CD4-positive, alpha-beta memory T cell (primary cell): ENCODE data around the gene RIMS4. TPM values are rescaled to one million over a fixed set of nuclear protein-coding genes. Genes with fewer than 3 reads are reported as not detected.

Source experiments
- CTCF ChIA-PET: fragments of 350-600 bp; sonication (Branson Sonifier 250); formaldehyde crosslinking; loops from one replicate; lab custom pipeline; 2021; ENCODE audit warnings: inconsistent platforms; ENCODE audit not compliant: partially characterized antibody; lab: Charles Lee
- POLR2A ChIA-PET: fragments of 350-600 bp; sonication (Branson Sonifier 250); formaldehyde crosslinking; loops from one replicate; lab custom pipeline; 2021; ENCODE audit not compliant: partially characterized antibody; lab: Charles Lee
- DNase-seq, 5 donors: peaks; one replicate each; pipeline versions ENCODE4 v3.0.0 to v3.0.0-alpha.2; 2020 to 2022; ENCODE audit warnings: mixed read lengths in 1 of 5
- H3K27ac ChIP-seq: one replicate; pipeline ENCODE4 v1.7.0; 2013; ENCODE audit warnings: low read depth, low read length
- H3K27me3 ChIP-seq: 2 replicates; pipeline ENCODE4 v1.7.0; 2013; ENCODE audit warnings: mild to moderate bottlenecking, low read length, moderate library complexity; ENCODE audit not compliant: insufficient read depth
- H3K36me3 ChIP-seq: 2 replicates; pipeline ENCODE4 v1.7.0; 2013; ENCODE audit warnings: mild to moderate bottlenecking, low read length, moderate library complexity; ENCODE audit not compliant: insufficient read depth
- H3K4me1 ChIP-seq: 2 replicates; pipeline ENCODE4 v1.7.0; 2013; ENCODE audit warnings: mild to moderate bottlenecking, low read length, moderate library complexity; ENCODE audit not compliant: insufficient read depth
- H3K4me3 ChIP-seq, 2 donors: one replicate each; pipeline ENCODE4 v1.7.0; 2013; ENCODE audit warnings: low read length in 2 of 2, mild to moderate bottlenecking in 1 of 2
- H3K9me3 ChIP-seq, 2 donors: one replicate each; pipeline ENCODE4 v1.7.0; 2013; ENCODE audit warnings: low read length in 2 of 2, control low read depth in 1 of 2; ENCODE audit not compliant: control insufficient read depth in 1 of 2
- H3K27ac Mint-ChIP-seq, 7 donors: one replicate each; pipeline ENCODE4 v1.8.0; 2020 to 2021; ENCODE audit warnings: mixed read lengths in 7 of 7, mild to moderate bottlenecking in 6 of 7, inconsistent platforms in 3 of 7, moderate library complexity in 3 of 7
- H3K27me3 Mint-ChIP-seq, 2 donors: one replicate each; pipeline ENCODE4 v1.8.0; 2020 to 2021; ENCODE audit warnings: mixed read lengths in 2 of 2
- H3K36me3 Mint-ChIP-seq, 2 donors: one replicate each; pipeline ENCODE4 v1.8.0; 2020 to 2021; ENCODE audit warnings: mixed read lengths in 2 of 2, inconsistent platforms in 1 of 2, mild to moderate bottlenecking in 1 of 2
- H3K4me1 Mint-ChIP-seq, 4 donors: one replicate each; pipeline ENCODE4 v1.8.0; 2020 to 2021; ENCODE audit warnings: mixed read lengths in 4 of 4, mild to moderate bottlenecking in 1 of 4
- H3K4me3 Mint-ChIP-seq, 8 donors: one replicate each; pipeline ENCODE4 v1.8.0; 2020 to 2021; ENCODE audit warnings: mixed read lengths in 8 of 8, mild to moderate bottlenecking in 7 of 8, moderate library complexity in 6 of 8, inconsistent platforms in 3 of 8
- H3K9me3 Mint-ChIP-seq, 8 donors: one replicate each; pipeline ENCODE4 v1.8.0; 2020 to 2021; ENCODE audit warnings: mixed read lengths in 8 of 8, mild to moderate bottlenecking in 5 of 8, inconsistent platforms in 3 of 8, moderate library complexity in 1 of 8
- intact Hi-C: fragments of 100-400 bp; cut with micrococcal nuclease; formaldehyde crosslinking; loops from one replicate; pipeline ENCODE4 v1.15.1; 2023
- polyA plus RNA-seq, 2 donors: library from polyadenylated mRNA; unstranded; fragments of 300-500 nt; fragmentation: Illumina TruSeq; gene quantifications; one replicate each; pipeline ENCODE4 v1.2.3, GENCODE V29; 2021
- total RNA-seq, 2 experiments: library from RNA; stranded (reverse); gene quantifications; one replicate each; pipeline ENCODE4 v1.2.3, GENCODE V29; 2021

The RIMS4 gene
- total and polyA plus RNA-seq, 4 experiments from 2014 or later: not detected

DNA sequence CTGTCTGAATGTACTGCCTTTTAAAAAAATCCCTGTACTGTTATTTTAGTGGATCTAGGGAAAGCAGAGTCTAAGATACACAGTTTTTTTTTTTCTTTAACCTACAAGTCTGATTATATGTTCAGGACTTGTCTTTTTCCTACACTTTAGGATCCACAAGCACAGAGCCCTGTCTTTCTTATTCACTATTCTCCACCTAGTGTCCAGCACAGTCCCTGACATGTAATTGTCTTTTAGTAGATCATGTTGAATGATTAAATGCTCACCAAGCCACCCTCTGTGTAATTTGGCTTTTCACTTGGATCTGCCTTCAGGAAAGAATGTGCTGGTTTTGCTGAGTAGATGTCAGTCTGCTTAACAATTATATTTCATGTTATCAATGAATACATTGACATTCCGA, 39.4 kb upstream of the RIMS4 start:
- Histone ChIP-seq H3K9me3 (no peaks in the 10 kb centered on the region), H3K27me3 (no peaks in the 10 kb centered on the region), H3K36me3 (no peaks in the 10 kb centered on the region), H3K4me3 (no peak overlapping the region), H3K27ac (no peak overlapping the region), H3K4me1 (no peaks in the 10 kb centered on the region)
- no peak overlapping the region for H3K27ac Mint-ChIP-seq
- H3K4me3 Mint-ChIP-seq: no peak overlapping the region
- no peaks in the 10 kb centered on the region for H3K36me3 Mint-ChIP-seq
- H3K27me3 Mint-ChIP-seq: peaks cover 6 to 24% of the 10 kb centered on the region in 2 donors
- POLR2A ChIA-PET: no interaction called here
- CTCF ChIA-PET: no interaction called here
- intact Hi-C loops: no loop called here
- H3K4me1 Mint-ChIP-seq: no peaks in the 10 kb centered on the region
- peaks cover 0 to 2% (median 0%) of the 10 kb centered on the region in 8 donors for H3K9me3 Mint-ChIP-seq
- no peak for DNase-seq

DNA sequence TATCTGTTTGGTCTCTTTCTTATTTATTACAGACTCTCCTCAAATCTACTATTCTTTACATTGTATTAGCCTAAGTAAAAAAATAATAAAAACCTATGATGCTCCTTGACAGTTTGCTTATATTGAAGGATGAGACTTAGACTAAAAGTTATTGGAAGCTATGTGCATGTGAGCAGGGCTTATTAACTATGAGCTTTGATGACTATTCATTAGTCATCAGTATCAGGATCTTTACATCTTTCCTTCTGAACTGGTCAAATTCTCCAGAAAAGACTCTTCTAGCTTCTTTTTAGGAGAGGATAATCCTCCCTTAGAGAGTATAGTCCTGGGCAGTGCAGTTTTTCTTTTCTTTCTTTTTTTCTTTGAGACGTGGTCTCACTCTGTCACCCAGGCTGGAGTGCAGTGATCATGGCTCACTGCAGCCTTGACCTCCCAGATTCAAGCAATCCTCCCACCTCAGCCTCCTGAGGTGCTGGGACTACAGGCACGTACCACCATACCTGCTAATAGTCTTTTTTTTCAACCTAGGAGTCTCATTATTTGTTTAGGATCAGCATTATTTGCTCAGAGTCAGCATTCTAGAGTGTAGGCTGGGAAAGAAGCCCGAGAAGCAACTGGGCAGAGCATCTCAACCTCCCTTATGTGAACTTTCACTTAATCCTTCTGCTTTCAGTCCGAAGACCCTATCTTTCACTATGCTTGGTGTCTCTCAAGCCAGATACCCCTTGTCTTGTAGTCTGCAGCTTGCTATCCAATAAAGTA, 38.1 kb upstream of the RIMS4 start:
- no peaks in the 10 kb centered on the region for H3K27me3 ChIP-seq
- CTCF ChIA-PET: no interaction called here
- H3K36me3 Mint-ChIP-seq: no peaks in the 10 kb centered on the region
- H3K36me3 ChIP-seq: no peaks in the 10 kb centered on the region
- no peak overlapping the region for H3K27ac Mint-ChIP-seq
- H3K4me1 Mint-ChIP-seq: no peaks in the 10 kb centered on the region
- H3K27ac ChIP-seq: no peak overlapping the region
- H3K9me3 Mint-ChIP-seq: peaks cover 0 to 2% (median 0%) of the 10 kb centered on the region in 8 donors
- no peak overlapping the region for H3K4me3 ChIP-seq
- no peaks in the 10 kb centered on the region for H3K4me1 ChIP-seq
- POLR2A ChIA-PET: no interaction called here
- intact Hi-C loops: no loop called here
- no peak for DNase-seq
- no peaks in the 10 kb centered on the region for H3K9me3 ChIP-seq
- H3K27me3 Mint-ChIP-seq: peaks cover 7 to 24% of the 10 kb centered on the region in 2 donors
- H3K4me3 Mint-ChIP-seq: no peak overlapping the region

DNA sequence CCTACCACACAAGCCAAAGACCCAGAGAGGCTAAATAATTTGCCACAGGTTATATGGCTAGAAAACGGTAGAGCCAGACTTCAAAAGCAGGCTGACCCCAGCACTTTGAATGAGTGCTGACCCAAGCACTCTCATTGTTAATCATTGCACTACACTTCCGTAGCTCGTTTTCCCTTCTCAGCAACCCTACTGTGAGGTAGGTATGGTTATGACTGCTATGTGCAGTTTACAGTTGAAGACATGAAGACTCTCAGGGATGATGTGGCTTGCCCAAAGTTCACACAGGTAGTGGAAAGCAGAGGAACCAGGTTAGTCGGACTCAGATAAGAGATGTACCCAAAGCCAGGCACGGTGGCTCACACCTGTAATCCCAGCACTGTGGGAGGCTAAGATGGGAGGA, 33.5 kb upstream of the RIMS4 start:
- Mint-ChIP-seq H3K4me1 (peaks cover 0 to 2% (median 0%) of the 10 kb centered on the region in 4 donors), H3K4me3 (no peak overlapping the region), H3K27me3 (peaks cover 19 to 31% of the 10 kb centered on the region in 2 donors), H3K9me3 (peaks cover 0 to 7% (median 3%) of the 10 kb centered on the region in 8 donors), H3K27ac (peak overlapping the region in 1 of 7 donors; percentile 14), H3K36me3 (peaks cover 0 to 4% of the 10 kb centered on the region in 2 donors)
- Histone ChIP-seq H3K36me3 (no peaks in the 10 kb centered on the region), H3K4me3 (no peak overlapping the region), H3K27ac (no peak overlapping the region), H3K27me3 (no peaks in the 10 kb centered on the region), H3K9me3 (no peaks in the 10 kb centered on the region), H3K4me1 (no peaks in the 10 kb centered on the region)
- intact Hi-C loops: no loop called here
- DNase-seq: no peak
- CTCF ChIA-PET: no interaction called here
- POLR2A ChIA-PET: no interaction called here

DNA sequence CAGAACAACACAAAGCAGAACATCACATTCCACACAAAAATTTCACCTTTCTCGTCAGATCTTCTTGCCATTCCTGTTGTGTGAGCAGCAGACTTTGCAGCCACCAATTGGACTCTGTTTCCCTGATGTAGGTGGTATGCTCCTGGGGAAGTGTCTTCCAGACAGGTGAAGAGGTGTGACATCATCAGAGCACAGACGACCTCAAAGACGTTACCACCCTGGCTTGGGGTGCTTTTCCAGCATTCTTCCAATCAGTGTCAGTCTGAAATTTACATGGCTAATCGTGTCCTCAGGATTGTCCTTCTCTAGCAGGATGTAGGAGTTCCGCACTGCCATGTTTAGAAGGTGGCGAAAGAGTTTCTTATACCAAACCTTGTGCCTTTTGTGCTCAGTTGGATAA, 31.6 kb upstream of the RIMS4 start:
- Histone ChIP-seq H3K27ac (no peak overlapping the region), H3K4me1 (no peaks in the 10 kb centered on the region), H3K27me3 (no peaks in the 10 kb centered on the region), H3K4me3 (no peak overlapping the region), H3K9me3 (no peaks in the 10 kb centered on the region), H3K36me3 (no peaks in the 10 kb centered on the region)
- Mint-ChIP-seq H3K36me3 (peaks cover 0 to 4% of the 10 kb centered on the region in 2 donors), H3K4me1 (peaks cover 0 to 2% (median 0%) of the 10 kb centered on the region in 4 donors), H3K27ac (no peak overlapping the region), H3K4me3 (no peak overlapping the region), H3K9me3 (peaks cover 0 to 9% (median 3%) of the 10 kb centered on the region in 8 donors), H3K27me3 (peaks cover 19 to 26% of the 10 kb centered on the region in 2 donors)
- DNase-seq: no peak
- POLR2A ChIA-PET: no interaction called here
- intact Hi-C loops: no loop called here
- CTCF ChIA-PET: no interaction called here

DNA sequence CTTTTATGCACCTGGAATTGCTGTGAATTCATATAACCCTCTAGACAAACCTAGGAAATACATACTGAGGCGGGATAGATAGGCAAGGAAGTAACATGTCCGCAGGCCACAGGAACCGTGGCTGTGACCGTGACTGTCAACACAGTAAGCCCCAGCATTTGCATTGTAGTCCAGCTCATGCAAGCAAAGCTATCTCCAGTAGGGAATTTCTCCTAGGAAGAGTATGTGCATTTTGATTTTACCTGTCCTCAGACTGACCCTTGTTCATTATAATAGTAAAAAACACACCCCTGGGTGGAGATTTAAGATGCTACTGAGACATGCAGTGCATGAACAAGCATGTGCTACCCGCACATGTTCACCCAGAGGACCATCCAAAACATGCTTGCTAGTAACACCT, 30.5 kb upstream of the RIMS4 start:
- intact Hi-C loops: no loop called here

DNA sequence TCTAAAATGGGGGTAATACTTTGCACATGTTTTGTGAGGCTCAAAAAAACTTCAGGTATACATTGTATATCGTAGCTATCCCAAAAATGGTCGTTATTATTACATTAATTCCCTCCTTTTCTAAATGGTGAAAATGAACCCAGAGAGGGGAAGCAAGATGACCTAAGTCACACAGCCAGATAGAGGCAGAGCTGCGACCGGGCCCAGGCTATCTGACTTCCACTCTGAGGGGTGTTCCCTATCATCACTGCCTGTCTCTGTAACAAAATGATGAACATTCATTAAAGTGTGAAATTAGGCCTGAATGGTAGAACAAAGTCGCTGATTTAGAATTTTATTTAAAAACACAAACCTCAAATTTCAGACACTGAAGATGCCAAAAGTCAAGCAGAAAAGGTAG, 29.1 kb upstream of the RIMS4 start:
- ChIA-PET POLR2A (no interaction called here), CTCF (no interaction called here)
- H3K9me3 Mint-ChIP-seq: peaks cover 0 to 9% (median 3%) of the 10 kb centered on the region in 8 donors
- peaks cover 16 to 22% of the 10 kb centered on the region in 2 donors for H3K27me3 Mint-ChIP-seq
- H3K36me3 ChIP-seq: no peaks in the 10 kb centered on the region
- peaks cover 0 to 4% of the 10 kb centered on the region in 2 donors for H3K36me3 Mint-ChIP-seq
- H3K27ac ChIP-seq: no peak overlapping the region
- intact Hi-C loops: no loop called here
- no peak overlapping the region for H3K4me3 ChIP-seq
- H3K27me3 ChIP-seq: no peaks in the 10 kb centered on the region
- H3K4me1 ChIP-seq: no peaks in the 10 kb centered on the region
- no peak overlapping the region for H3K27ac Mint-ChIP-seq
- peaks cover 0 to 2% (median 0%) of the 10 kb centered on the region in 4 donors for H3K4me1 Mint-ChIP-seq
- no peak for DNase-seq
- H3K9me3 ChIP-seq: no peaks in the 10 kb centered on the region
- H3K4me3 Mint-ChIP-seq: no peak overlapping the region

More for the DNA sequence above, 30.5 kb upstream of the RIMS4 start:
- no peak overlapping the region for H3K27ac Mint-ChIP-seq
- H3K9me3 ChIP-seq: no peaks in the 10 kb centered on the region
- no peak overlapping the region for H3K4me3 Mint-ChIP-seq
- peaks cover 0 to 4% of the 10 kb centered on the region in 2 donors for H3K36me3 Mint-ChIP-seq
- peaks cover 19 to 26% of the 10 kb centered on the region in 2 donors for H3K27me3 Mint-ChIP-seq
- peaks cover 0 to 9% (median 3%) of the 10 kb centered on the region in 8 donors for H3K9me3 Mint-ChIP-seq
- H3K4me1 ChIP-seq: no peaks in the 10 kb centered on the region
- H3K36me3 ChIP-seq: no peaks in the 10 kb centered on the region
- CTCF ChIA-PET: no interaction called here
- H3K27ac ChIP-seq: no peak overlapping the region
- H3K4me3 ChIP-seq: no peak overlapping the region
- no peaks in the 10 kb centered on the region for H3K27me3 ChIP-seq
- H3K4me1 Mint-ChIP-seq: peaks cover 0 to 2% (median 0%) of the 10 kb centered on the region in 4 donors
- no peak for DNase-seq
- POLR2A ChIA-PET: no interaction called here

DNA sequence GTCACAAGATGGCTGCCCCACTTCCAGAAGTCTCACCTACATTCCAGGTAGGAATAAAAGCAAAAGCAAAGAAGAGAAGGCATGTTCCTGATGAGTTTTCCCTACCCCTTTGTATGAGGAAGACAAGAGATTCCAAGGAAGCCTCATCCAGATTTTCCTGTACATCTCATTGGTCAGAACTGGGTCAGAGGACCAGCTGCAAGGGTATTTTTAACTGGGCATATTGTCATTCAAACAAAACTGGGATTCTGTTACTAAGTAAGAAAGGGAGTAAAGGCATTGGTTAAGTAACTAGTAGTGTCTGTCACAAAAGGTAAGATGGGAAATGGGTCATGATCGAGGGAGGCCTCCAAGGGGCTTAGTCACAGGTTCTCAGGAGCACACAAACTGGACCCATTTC, 28.2 kb upstream of the RIMS4 start:
- no peak for DNase-seq
- Mint-ChIP-seq H3K4me3 (no peak overlapping the region), H3K9me3 (peaks cover 0 to 9% (median 3%) of the 10 kb centered on the region in 8 donors), H3K36me3 (peaks cover 0 to 4% of the 10 kb centered on the region in 2 donors), H3K4me1 (peaks cover 0 to 2% (median 0%) of the 10 kb centered on the region in 4 donors), H3K27ac (no peak overlapping the region), H3K27me3 (peaks cover 14 to 22% of the 10 kb centered on the region in 2 donors)
- Histone ChIP-seq H3K27me3 (no peaks in the 10 kb centered on the region), H3K27ac (no peak overlapping the region), H3K9me3 (no peaks in the 10 kb centered on the region), H3K4me1 (no peaks in the 10 kb centered on the region), H3K36me3 (no peaks in the 10 kb centered on the region), H3K4me3 (no peak overlapping the region)
- ChIA-PET CTCF (no interaction called here), POLR2A (no interaction called here)
- intact Hi-C loops: no loop called here
